Endodermal cell (in vitro differentiated cells): ENCODE results near the gene COL5A1. TPM values are rescaled to one million over a fixed set of nuclear protein-coding genes. Genes with fewer than 3 reads are reported as not detected.

Source experiments
- DNase-seq: peaks from one replicate; pipeline ENCODE4 v3.0.0-alpha.2; 2017
- H3K27ac ChIP-seq: 2 replicates; pipeline ENCODE4 v1.5.1; 2013; ENCODE audit warnings: mild to moderate bottlenecking, low read depth, low read length, moderate library complexity
- H3K27me3 ChIP-seq: 2 replicates; pipeline ENCODE4 v1.6.1; 2013; ENCODE audit warnings: mild to moderate bottlenecking, low read length, moderate library complexity; ENCODE audit not compliant: insufficient read depth, control insufficient read depth, poor library complexity, severe bottlenecking
- H3K36me3 ChIP-seq: 2 replicates; pipeline ENCODE4 v1.7.0; 2013; ENCODE audit warnings: mild to moderate bottlenecking, low read length, moderate library complexity; ENCODE audit not compliant: control insufficient read depth, insufficient read depth
- H3K4me1 ChIP-seq: one replicate; pipeline ENCODE4 v1.7.0; 2013; ENCODE audit warnings: low read length; ENCODE audit not compliant: control insufficient read depth, insufficient read depth
- H3K4me3 ChIP-seq: 2 replicates; pipeline ENCODE4 v1.5.1; 2013; ENCODE audit warnings: mild to moderate bottlenecking, low read length, moderate library complexity
- H3K9ac ChIP-seq: 2 replicates; pipeline ENCODE4 v1.6.1; 2013; ENCODE audit warnings: mild to moderate bottlenecking, low read length, moderate library complexity; ENCODE audit not compliant: poor library complexity, severe bottlenecking; ENCODE audit errors: extremely low read depth
- H3K9me3 ChIP-seq: 2 replicates; pipeline ENCODE4 v1.6.1; 2013; ENCODE audit warnings: mild to moderate bottlenecking, low read length, moderate library complexity; ENCODE audit not compliant: control insufficient read depth
- H3K27ac Mint-ChIP-seq: 2 replicates; pipeline ENCODE4 v1.8.0; 2020; ENCODE audit warnings: mixed read lengths
- H3K27me3 Mint-ChIP-seq: 2 replicates; pipeline ENCODE4 v1.8.0; 2021; ENCODE audit warnings: mild to moderate bottlenecking, mixed read lengths; ENCODE audit not compliant: insufficient read depth
- H3K36me3 Mint-ChIP-seq: 2 replicates; pipeline ENCODE4 v1.8.0; 2020; ENCODE audit warnings: low read depth, mixed read lengths
- H3K4me1 Mint-ChIP-seq: 2 replicates; pipeline ENCODE4 v1.8.0; 2020; ENCODE audit warnings: mixed read lengths
- H3K4me3 Mint-ChIP-seq: 2 replicates; pipeline ENCODE4 v1.8.0; 2020; ENCODE audit warnings: mild to moderate bottlenecking, moderate library complexity, mixed read lengths
- H3K9me3 Mint-ChIP-seq: 2 replicates; pipeline ENCODE4 v1.8.0; 2020; ENCODE audit warnings: mild to moderate bottlenecking, mixed read lengths
- CTCF ChIP-seq: fragments of 200-600 bp; sonication (generic); conservative IDR thresholded peaks from 2 replicates; pipeline ENCODE4 v1.5.0; 2021; ENCODE audit warnings: antibody characterized with exemption, mild to moderate bottlenecking
- WGBS, 2 experiments: methylation state at CpG; one replicate each; pipeline versions ENCODE4 v1.1.5 to v1.1.7; 2013; ENCODE audit warnings: missing lambda C conversion rate in 2 of 2, mixed read lengths in 1 of 2; ENCODE audit not compliant: insufficient coverage in 1 of 2, insufficient read length in 1 of 2; 5-methylcytosine and 5-hydroxymethylcytosine counted together
- microRNA-seq: library from miRNA; unstranded; fragments of <30 nt; microRNA quantifications from one replicate; pipeline ENCODE4 v1.2.0, GENCODE V29; 2020; ENCODE audit warnings: borderline microRNAs expressed
- total RNA-seq, 2 donors: library from RNA; stranded (reverse); fragmentation: NEBNext Ultra II Directional in 1 of 2; extraction: Animal tissue kit (Norgen Biotek cat#: 25700) in 1 of 2; gene quantifications; 2 replicates in 1 of 2; 3 replicates in 1 of 2; pipeline ENCODE4 v1.2.1, GENCODE V29; 2021

Gene COL5A1
- total RNA-seq, 2 donors from 2014 or later, result 65.3 to 76.6 TPM

GRCh38 chr9:134891713-134892112 is 250.1 kb downstream of the COL5A1 start:
- H3K9me3 ChIP-seq, result peaks cover 9% of the 10 kb centered on the region
- H3K4me1 ChIP-seq, result no peaks in the 10 kb centered on the region
- no peak overlapping the region for H3K4me3 Mint-ChIP-seq
- H3K27me3 Mint-ChIP-seq, result peaks cover 3% of the 10 kb centered on the region
- TF ChIP-seq CTCF, result no peak
- no peak for DNase-seq
- H3K36me3 Mint-ChIP-seq, result no peaks in the 10 kb centered on the region
- H3K4me1 Mint-ChIP-seq, result no peaks in the 10 kb centered on the region
- no peak overlapping the region for H3K4me3 ChIP-seq
- no peak overlapping the region for H3K27ac Mint-ChIP-seq
- 88 to 96% methylated on average over 3 to 5 of the region's 5 CpGs for WGBS, 2 experiments
- H3K9me3 Mint-ChIP-seq, result peaks cover 23% of the 10 kb centered on the region
- H3K27me3 ChIP-seq, result no peaks in the 10 kb centered on the region
- no peak overlapping the region for H3K9ac ChIP-seq
- H3K27ac ChIP-seq, result no peak overlapping the region
- H3K36me3 ChIP-seq, result no peaks in the 10 kb centered on the region

GRCh38 chr9:134892221-134892620 is 250.6 kb downstream of the COL5A1 start:
- 96 to 100% methylated on average over 1 to 6 of the region's 6 CpGs for WGBS, 2 experiments
- Histone ChIP-seq H3K27me3 (no peaks in the 10 kb centered on the region), H3K4me1 (no peaks in the 10 kb centered on the region), H3K27ac (no peak overlapping the region), H3K4me3 (no peak overlapping the region), H3K9ac (no peak overlapping the region), H3K36me3 (no peaks in the 10 kb centered on the region), H3K9me3 (peaks cover 9% of the 10 kb centered on the region)
- Mint-ChIP-seq H3K36me3 (no peaks in the 10 kb centered on the region), H3K9me3 (peaks cover 23% of the 10 kb centered on the region), H3K27ac (no peak overlapping the region), H3K27me3 (peaks cover 3% of the 10 kb centered on the region), H3K4me1 (no peaks in the 10 kb centered on the region), H3K4me3 (no peak overlapping the region)
- no peak for DNase-seq
- no peak for TF ChIP-seq CTCF

GRCh38 chr9:134892820-134893420 is 251.3 kb downstream of the COL5A1 start:
- H3K4me1 ChIP-seq, result no peaks in the 10 kb centered on the region
- Mint-ChIP-seq H3K4me3 (no peak overlapping the region), H3K9me3 (peaks cover 23% of the 10 kb centered on the region), H3K27me3 (peaks cover 3% of the 10 kb centered on the region), H3K4me1 (no peaks in the 10 kb centered on the region), H3K27ac (no peak overlapping the region), H3K36me3 (no peaks in the 10 kb centered on the region)
- no peaks in the 10 kb centered on the region for H3K36me3 ChIP-seq
- H3K4me3 ChIP-seq, result no peak overlapping the region
- H3K9ac ChIP-seq, result no peak overlapping the region
- no peaks in the 10 kb centered on the region for H3K27me3 ChIP-seq
- TF ChIP-seq CTCF, result no peak
- no peak overlapping the region for H3K27ac ChIP-seq
- H3K9me3 ChIP-seq, result peaks cover 9% of the 10 kb centered on the region
- 89 to 90% methylated on average over 6 to 7 of the region's 7 CpGs for WGBS, 2 experiments
- peak; percentile 10 for DNase-seq

Small RNA genes lying within 50 kb of the gene (microRNA-seq; reads per million reads assigned to microRNA genes)
- gene MIR3689A (not detected), gene MIR3689B (not detected), gene MIR3689C (not detected), gene MIR3689D1 (not detected), gene MIR3689D2 (not detected), gene MIR3689E (not detected), gene MIR3689F (not detected)

Other genes starting within 250 kb of the COL5A1 start
- gene FCN2, start 239.0 kb downstream of the COL5A1 start, total RNA-seq, result not detected